ENCODE measurements around the gene OTUB2.
"Not testable (repeated sequence)": the region's sequence is repeated elsewhere in the genome, so short reads cannot be mapped to it uniquely, and the experiment has no call there.

The OTUB2 gene

GRCh38 chr14:94062344-94062940 lies 36.3 kb downstream of the OTUB2 start:
- DNase-seq, result no peak

GRCh38 chr14:94066089-94066676 lies 40.0 kb downstream of the OTUB2 start:
- no peak for DNase-seq

GRCh38 chr14:94072076-94072475 lies 45.9 kb downstream of the OTUB2 start:
- DNase-seq, result not testable (repeated sequence)

- DNase-seq, result no peak
Observed at GRCh38 chr14:94074534-94074933, 48.4 kb downstream of the OTUB2 start.

- no peak for DNase-seq
Observed at GRCh38 chr14:94075008-94075407, 48.9 kb downstream of the OTUB2 start.

GRCh38 chr14:94077111-94077821 lies 51.1 kb downstream of the OTUB2 start:
- no peak for DNase-seq

- DNase-seq, result no peak
Observed at GRCh38 chr14:94077823-94078222, 51.7 kb downstream of the OTUB2 start.

GRCh38 chr14:94079891-94080620 lies 53.9 kb downstream of the OTUB2 start:
- peak in 1 of 2 donors; percentile 38 for DNase-seq

- DNase-seq, result peak; percentile 97
Observed at GRCh38 chr14:94080621-94081385, 54.7 kb downstream of the OTUB2 start, which contains the start of the genes DDX24 and IFI27L1. Gene DDX24 (minus strand): TSS chr14:94081202. CDS start chr14:94079742, 1,460 bp downstream. Gene IFI27L1 (plus strand): TSS chr14:94081310. CDS start chr14:94096938, 15,628 bp downstream.

- DNase-seq, result no peak
Observed at GRCh38 chr14:94081386-94081820, 55.3 kb downstream of the OTUB2 start.

- no peak for DNase-seq
Observed at GRCh38 chr14:94087891-94088290, 61.8 kb downstream of the OTUB2 start.

GRCh38 chr14:94088516-94088915 lies 62.4 kb downstream of the OTUB2 start:
- no peak for DNase-seq

GRCh38 chr14:94089479-94089878 lies 63.3 kb downstream of the OTUB2 start:
- DNase-seq, result no peak

- no peak for DNase-seq
Observed at GRCh38 chr14:94093418-94093817, 67.3 kb downstream of the OTUB2 start.

GRCh38 chr14:94097091-94097490 lies 71.0 kb downstream of the OTUB2 start:
- no peak for DNase-seq
